Measurements from ENCODE around the gene LTBP3. TPM values are rescaled to one million over a fixed set of nuclear protein-coding genes. Genes with fewer than 3 reads are reported as not detected.

The LTBP3 gene
- total and polyA plus RNA-seq, 2 donors from 2014 or later = 61.6 to 165 TPM

- intact Hi-C loops (cut with DNase I) = no loop called here
- FAIRE-seq (no peak), DNase-seq (peak in 2 of 5 donors; percentile 57 to 91)
- Histone ChIP-seq H3K27ac (ENCODE audit: low read depth in 2 of 2, low read length in 2 of 2) (peak overlapping the region in 1 of 2 donors; percentile 61), H3K9ac (ENCODE audit: low read length in 3 of 3) (no peak overlapping the region), H3K9me3 (ENCODE audit: control insufficient read depth in 2 of 3, insufficient read depth in 1 of 3, low read length in 3 of 3) (no peaks in the 10 kb centered on the region), H3K27me3 (ENCODE audit: control insufficient read depth, insufficient read depth, low read length) (no peaks in the 10 kb centered on the region), H3K4me3 (ENCODE audit: low read length in 3 of 3) (no peak overlapping the region), H3K4me1 (ENCODE audit: control insufficient read depth in 2 of 3, insufficient read depth in 2 of 3, low read depth in 1 of 3, low read length in 3 of 3) (peaks cover 0 to 54% (median 13%) of the 10 kb centered on the region in 3 donors), H3K36me3 (ENCODE audit: control insufficient read depth in 2 of 3, insufficient read depth in 3 of 3, low read length in 3 of 3) (no peaks in the 10 kb centered on the region)
- TF ChIP-seq, protein P1, sequence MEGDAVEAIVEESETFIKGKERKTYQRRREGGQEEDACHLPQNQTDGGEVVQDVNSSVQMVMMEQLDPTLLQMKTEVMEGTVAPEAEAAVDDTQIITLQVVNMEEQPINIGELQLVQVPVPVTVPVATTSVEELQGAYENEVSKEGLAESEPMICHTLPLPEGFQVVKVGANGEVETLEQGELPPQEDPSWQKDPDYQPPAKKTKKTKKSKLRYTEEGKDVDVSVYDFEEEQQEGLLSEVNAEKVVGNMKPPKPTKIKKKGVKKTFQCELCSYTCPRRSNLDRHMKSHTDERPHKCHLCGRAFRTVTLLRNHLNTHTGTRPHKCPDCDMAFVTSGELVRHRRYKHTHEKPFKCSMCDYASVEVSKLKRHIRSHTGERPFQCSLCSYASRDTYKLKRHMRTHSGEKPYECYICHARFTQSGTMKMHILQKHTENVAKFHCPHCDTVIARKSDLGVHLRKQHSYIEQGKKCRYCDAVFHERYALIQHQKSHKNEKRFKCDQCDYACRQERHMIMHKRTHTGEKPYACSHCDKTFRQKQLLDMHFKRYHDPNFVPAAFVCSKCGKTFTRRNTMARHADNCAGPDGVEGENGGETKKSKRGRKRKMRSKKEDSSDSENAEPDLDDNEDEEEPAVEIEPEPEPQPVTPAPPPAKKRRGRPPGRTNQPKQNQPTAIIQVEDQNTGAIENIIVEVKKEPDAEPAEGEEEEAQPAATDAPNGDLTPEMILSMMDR (IDR thresholded peaks at IDR 0.05; ENCODE audit: borderline replicate concordance, extremely low read depth, insufficient read depth) = no peak
Observed at GRCh38 chr11:65555693-65556231, 2.4 kb downstream of the LTBP3 start.

GRCh38 chr11:65554842-65555430 lies 3.2 kb downstream of the LTBP3 start:
- Histone ChIP-seq H3K4me3 (ENCODE audit: low read length in 3 of 3) (no peak overlapping the region), H3K9ac (ENCODE audit: low read length in 3 of 3) (no peak overlapping the region), H3K9me3 (ENCODE audit: control insufficient read depth in 2 of 3, insufficient read depth in 1 of 3, low read length in 3 of 3) (no peaks in the 10 kb centered on the region), H3K4me1 (ENCODE audit: control insufficient read depth in 2 of 3, insufficient read depth in 2 of 3, low read depth in 1 of 3, low read length in 3 of 3) (peaks cover 0 to 48% (median 13%) of the 10 kb centered on the region in 3 donors), H3K27me3 (ENCODE audit: control insufficient read depth, insufficient read depth, low read length) (no peaks in the 10 kb centered on the region), H3K36me3 (ENCODE audit: control insufficient read depth in 2 of 3, insufficient read depth in 3 of 3, low read length in 3 of 3) (no peaks in the 10 kb centered on the region), H3K27ac (ENCODE audit: low read depth in 2 of 2, low read length in 2 of 2) (peak overlapping the region in 1 of 2 donors; percentile 20)
- intact Hi-C loops (cut with DNase I) = no loop called here
- TF ChIP-seq, protein P1 (IDR thresholded peaks at IDR 0.05; ENCODE audit: borderline replicate concordance, extremely low read depth, insufficient read depth) = no peak
- DNase-seq = peak in 1 of 5 donors; percentile 50
- no peak for FAIRE-seq

- DNase-seq = no peak
- peaks cover 0 to 45% (median 13%) of the 10 kb centered on the region in 3 donors for H3K4me1 ChIP-seq (ENCODE audit: control insufficient read depth in 2 of 3, insufficient read depth in 2 of 3, low read depth in 1 of 3, low read length in 3 of 3)
- H3K27me3 ChIP-seq (ENCODE audit: control insufficient read depth, insufficient read depth, low read length) = no peaks in the 10 kb centered on the region
- H3K27ac ChIP-seq (ENCODE audit: low read depth in 2 of 2, low read length in 2 of 2) = no peak overlapping the region
- no peak overlapping the region for H3K9ac ChIP-seq (ENCODE audit: low read length in 3 of 3)
- FAIRE-seq = no peak
- TF ChIP-seq, protein P1 (IDR thresholded peaks at IDR 0.05; ENCODE audit: borderline replicate concordance, extremely low read depth, insufficient read depth) = no peak
- H3K4me3 ChIP-seq (ENCODE audit: low read length in 3 of 3) = no peak overlapping the region
- H3K36me3 ChIP-seq (ENCODE audit: control insufficient read depth in 2 of 3, insufficient read depth in 3 of 3, low read length in 3 of 3) = no peaks in the 10 kb centered on the region
- H3K9me3 ChIP-seq (ENCODE audit: control insufficient read depth in 2 of 3, insufficient read depth in 1 of 3, low read length in 3 of 3) = no peaks in the 10 kb centered on the region
- intact Hi-C loops (cut with DNase I) = no loop called here
Observed at GRCh38 chr11:65554057-65554818, 3.9 kb downstream of the LTBP3 start.

Data from kidney (tissue), 14 donors.